GM12878 (cell line): ENCODE measurements around the gene ZNF45. TPM values are rescaled to one million over a fixed set of nuclear protein-coding genes. Genes with fewer than 3 reads are reported as not detected.

ENCODE experiments used
- ASH2L ChIP-seq: fragments of 300-600, 200-600 bp; sonication (generic); IDR thresholded peaks from 2 replicates; pipeline ENCODE4 v1.6.1; 2017; ENCODE audit warnings: low read depth, mild to moderate bottlenecking, borderline replicate concordance
- BHLHE40 ChIP-seq, 2 experiments: fragments of 450-650 bp in 1 of 2; IDR thresholded peaks; 2 replicates each; pipeline ENCODE4 v1.6.1; 2011 to 2017; ENCODE audit warnings: low read depth in 2 of 2, borderline replicate concordance in 1 of 2, improper control_type of control experiment in 1 of 2, low read length in 1 of 2, mild to moderate bottlenecking in 1 of 2
- CUX1 ChIP-seq: IDR thresholded peaks from 2 replicates; pipeline ENCODE4 v1.6.1; 2012; ENCODE audit warnings: improper control_type of control experiment, low read depth, low read length; ENCODE audit not compliant: insufficient replicate concordance
- EGR1 ChIP-seq, 2 experiments: IDR thresholded peaks; 1 replicate in 1 of 2; 2 replicates in 1 of 2; pipeline ENCODE4 v1.6.1; 2011 to 2012; ENCODE audit warnings: low read depth in 2 of 2, low read length in 2 of 2, borderline replicate concordance in 1 of 2, mild to moderate bottlenecking in 1 of 2, moderate library complexity in 1 of 2
- HCFC1 ChIP-seq: fragments of 150-350 bp; IDR thresholded peaks from 2 replicates; pipeline ENCODE4 v1.6.1; 2014; ENCODE audit warnings: low read length
- IKZF2 ChIP-seq, 2 experiments: fragments of 450-650 bp; IDR thresholded peaks; 2 replicates each; pipeline ENCODE4 v1.6.1; 2017; ENCODE audit warnings: mild to moderate bottlenecking in 2 of 2, moderate library complexity in 2 of 2
- MYB ChIP-seq: fragments of 150-350 bp; IDR thresholded peaks from 2 replicates; pipeline ENCODE4 v1.6.1; 2014; ENCODE audit warnings: mild to moderate bottlenecking, low read depth, low read length, borderline replicate concordance
- NBN ChIP-seq: fragments of 450-650 bp; IDR thresholded peaks from 2 replicates; pipeline ENCODE4 v1.6.1; 2016
- PAX8 ChIP-seq: fragments of 450-650 bp; IDR thresholded peaks from 2 replicates; pipeline ENCODE4 v1.6.1; 2017; ENCODE audit warnings: mild to moderate bottlenecking, moderate library complexity
- RUNX3 ChIP-seq: IDR thresholded peaks from 2 replicates; pipeline ENCODE4 v1.6.1; 2012; ENCODE audit warnings: low read length, inconsistent platforms
- SREBF1 ChIP-seq: IDR thresholded peaks from 2 replicates; pipeline ENCODE4 v1.6.1; 2012; ENCODE audit warnings: mild to moderate bottlenecking, low read length
- SUZ12 ChIP-seq: fragments of 200-600 bp; sonication (generic); IDR thresholded peaks from one replicate; pipeline ENCODE4 v1.6.1; 2018; ENCODE audit warnings: antibody characterized with exemption, mild to moderate bottlenecking; ENCODE audit not compliant: unreplicated experiment
- ZNF24 ChIP-seq: fragments of 450-650 bp; IDR thresholded peaks from 2 replicates; pipeline ENCODE4 v1.6.1; 2017; ENCODE audit warnings: antibody characterized with exemption, mild to moderate bottlenecking
- ZNF274 ChIP-seq: IDR thresholded peaks from one replicate; pipeline ENCODE4 v1.8.0; 2011; ENCODE audit not compliant: insufficient read length, insufficient read depth
- polyA plus RNA-seq, 11 experiments: library from polyadenylated mRNA; depleted of rRNA in 4 of 11; unstranded in 6 of 11; stranded (reverse) in 5 of 11; fragments of >200 nt; fragmentation: Nextera tagmentation in 4 of 11; fragmentation: Illumina TruSeq in 1 of 11; extraction: Ambion mirVana in 4 of 11; extraction: Trizol in 1 of 11; gene quantifications; 1 replicate in 1 of 11; 2 replicates in 10 of 11; pipeline versions ENCODE4 v1.2.1 to v1.2.3, GENCODE V29; 2011 to 2016; ENCODE audit warnings: inconsistent platforms in 2 of 11, missing spikeins in 2 of 11, low read depth in 1 of 11
- total RNA-seq, 4 experiments: library from RNA; depleted of rRNA in 3 of 4; stranded (reverse); fragments of >200 nt in 3 of 4; fragmentation: Illumina TruSeq in 1 of 4; extraction: Trizol in 1 of 4; gene quantifications; 2 replicates each; pipeline versions ENCODE4 v1.2.1 to v1.2.3, GENCODE V29; 2013 to 2021
- TF ChIP-seq, protein P1 (sequence below): fragments of 450-650 bp; IDR thresholded peaks from 2 replicates; pipeline ENCODE4 v1.6.1; 2014; ENCODE audit warnings: mild to moderate bottlenecking
- TF ChIP-seq, protein P2 (sequence below): fragments of 450-650 bp; IDR thresholded peaks from 2 replicates; pipeline ENCODE4 v1.6.1; 2016; ENCODE audit warnings: mild to moderate bottlenecking
- TF ChIP-seq, protein P3 (sequence below): fragments of 450-650 bp; conservative IDR thresholded peaks from 2 replicates; pipeline ENCODE4 v1.6.1; 2017; ENCODE audit warnings: mild to moderate bottlenecking, moderate library complexity

ZNF45 gene
- total and polyA plus RNA-seq, 10 of the 15 experiments (the other 5 are each of a cell fraction or from before 2014, with no cell fraction given): 4.2 to 23.1 (median 15.9) TPM

- TF ChIP-seq CUX1 (no peak), ASH2L (no peak), NBN (peak; percentile 64; the same call in 1 of the 2 replicates), ZNF24 (no peak), RUNX3 (no peak), HCFC1 (peak; percentile 79), SUZ12 (no peak), MYB (no peak), SREBF1 (no peak), ZNF274 (no peak), BHLHE40 (IDR thresholded peaks at IDR 0.05; ENCODE audit: borderline replicate concordance in 1 of 2, low read depth in 2 of 2, low read length in 1 of 2) (no peak), PAX8 (no peak), IKZF2 (IDR thresholded peaks at IDR 0.05) (no peak), EGR1 (IDR thresholded peaks at IDR 0.05; ENCODE audit: borderline replicate concordance in 1 of 2, low read depth in 2 of 2, low read length in 2 of 2) (no peak)
- TF ChIP-seq, protein P1, sequence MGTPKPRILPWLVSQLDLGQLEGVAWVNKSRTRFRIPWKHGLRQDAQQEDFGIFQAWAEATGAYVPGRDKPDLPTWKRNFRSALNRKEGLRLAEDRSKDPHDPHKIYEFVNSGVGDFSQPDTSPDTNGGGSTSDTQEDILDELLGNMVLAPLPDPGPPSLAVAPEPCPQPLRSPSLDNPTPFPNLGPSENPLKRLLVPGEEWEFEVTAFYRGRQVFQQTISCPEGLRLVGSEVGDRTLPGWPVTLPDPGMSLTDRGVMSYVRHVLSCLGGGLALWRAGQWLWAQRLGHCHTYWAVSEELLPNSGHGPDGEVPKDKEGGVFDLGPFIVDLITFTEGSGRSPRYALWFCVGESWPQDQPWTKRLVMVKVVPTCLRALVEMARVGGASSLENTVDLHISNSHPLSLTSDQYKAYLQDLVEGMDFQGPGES: no peak
- TF ChIP-seq, protein P2, sequence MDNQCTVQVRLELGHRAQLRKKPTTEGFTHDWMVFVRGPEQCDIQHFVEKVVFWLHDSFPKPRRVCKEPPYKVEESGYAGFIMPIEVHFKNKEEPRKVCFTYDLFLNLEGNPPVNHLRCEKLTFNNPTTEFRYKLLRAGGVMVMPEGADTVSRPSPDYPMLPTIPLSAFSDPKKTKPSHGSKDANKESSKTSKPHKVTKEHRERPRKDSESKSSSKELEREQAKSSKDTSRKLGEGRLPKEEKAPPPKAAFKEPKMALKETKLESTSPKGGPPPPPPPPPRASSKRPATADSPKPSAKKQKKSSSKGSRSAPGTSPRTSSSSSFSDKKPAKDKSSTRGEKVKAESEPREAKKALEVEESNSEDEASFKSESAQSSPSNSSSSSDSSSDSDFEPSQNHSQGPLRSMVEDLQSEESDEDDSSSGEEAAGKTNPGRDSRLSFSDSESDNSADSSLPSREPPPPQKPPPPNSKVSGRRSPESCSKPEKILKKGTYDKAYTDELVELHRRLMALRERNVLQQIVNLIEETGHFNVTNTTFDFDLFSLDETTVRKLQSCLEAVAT: peak; percentile 81
- TF ChIP-seq, protein P3, sequence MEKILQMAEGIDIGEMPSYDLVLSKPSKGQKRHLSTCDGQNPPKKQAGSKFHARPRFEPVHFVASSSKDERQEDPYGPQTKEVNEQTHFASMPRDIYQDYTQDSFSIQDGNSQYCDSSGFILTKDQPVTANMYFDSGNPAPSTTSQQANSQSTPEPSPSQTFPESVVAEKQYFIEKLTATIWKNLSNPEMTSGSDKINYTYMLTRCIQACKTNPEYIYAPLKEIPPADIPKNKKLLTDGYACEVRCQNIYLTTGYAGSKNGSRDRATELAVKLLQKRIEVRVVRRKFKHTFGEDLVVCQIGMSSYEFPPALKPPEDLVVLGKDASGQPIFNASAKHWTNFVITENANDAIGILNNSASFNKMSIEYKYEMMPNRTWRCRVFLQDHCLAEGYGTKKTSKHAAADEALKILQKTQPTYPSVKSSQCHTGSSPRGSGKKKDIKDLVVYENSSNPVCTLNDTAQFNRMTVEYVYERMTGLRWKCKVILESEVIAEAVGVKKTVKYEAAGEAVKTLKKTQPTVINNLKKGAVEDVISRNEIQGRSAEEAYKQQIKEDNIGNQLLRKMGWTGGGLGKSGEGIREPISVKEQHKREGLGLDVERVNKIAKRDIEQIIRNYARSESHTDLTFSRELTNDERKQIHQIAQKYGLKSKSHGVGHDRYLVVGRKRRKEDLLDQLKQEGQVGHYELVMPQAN: no peak
These were observed 33.4 kb downstream of the ZNF45 start (continued) for GRCh38 chr19:43901395-43902390.
